Measurements from ENCODE around the gene DYNC1H1.

DNA sequence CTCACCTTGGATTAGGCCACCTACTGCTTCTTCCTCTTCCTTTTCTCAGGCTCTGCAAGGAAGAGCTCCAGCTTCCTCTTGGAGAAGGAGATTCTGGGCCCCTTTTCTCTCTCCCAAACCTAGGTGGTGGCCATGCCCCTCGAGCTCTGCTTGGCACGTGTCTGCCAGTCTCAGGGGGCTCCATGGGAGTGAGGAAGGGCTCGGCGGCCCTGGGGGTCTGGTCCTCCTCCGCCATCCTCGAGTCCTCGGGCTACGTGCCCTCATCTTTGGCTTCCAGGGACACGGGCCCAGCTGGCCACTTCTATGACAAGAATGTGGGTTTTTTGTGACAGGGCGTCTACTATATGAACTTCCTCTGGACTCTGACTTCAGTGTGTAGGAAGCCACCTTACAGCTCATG, 88.1 kb downstream of the DYNC1H1 start:
- TF ChIP-seq, protein P1, sequence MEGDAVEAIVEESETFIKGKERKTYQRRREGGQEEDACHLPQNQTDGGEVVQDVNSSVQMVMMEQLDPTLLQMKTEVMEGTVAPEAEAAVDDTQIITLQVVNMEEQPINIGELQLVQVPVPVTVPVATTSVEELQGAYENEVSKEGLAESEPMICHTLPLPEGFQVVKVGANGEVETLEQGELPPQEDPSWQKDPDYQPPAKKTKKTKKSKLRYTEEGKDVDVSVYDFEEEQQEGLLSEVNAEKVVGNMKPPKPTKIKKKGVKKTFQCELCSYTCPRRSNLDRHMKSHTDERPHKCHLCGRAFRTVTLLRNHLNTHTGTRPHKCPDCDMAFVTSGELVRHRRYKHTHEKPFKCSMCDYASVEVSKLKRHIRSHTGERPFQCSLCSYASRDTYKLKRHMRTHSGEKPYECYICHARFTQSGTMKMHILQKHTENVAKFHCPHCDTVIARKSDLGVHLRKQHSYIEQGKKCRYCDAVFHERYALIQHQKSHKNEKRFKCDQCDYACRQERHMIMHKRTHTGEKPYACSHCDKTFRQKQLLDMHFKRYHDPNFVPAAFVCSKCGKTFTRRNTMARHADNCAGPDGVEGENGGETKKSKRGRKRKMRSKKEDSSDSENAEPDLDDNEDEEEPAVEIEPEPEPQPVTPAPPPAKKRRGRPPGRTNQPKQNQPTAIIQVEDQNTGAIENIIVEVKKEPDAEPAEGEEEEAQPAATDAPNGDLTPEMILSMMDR (conservative IDR thresholded peaks at IDR 0.05 in 1 of 2, IDR thresholded peaks at IDR 0.05 in 1 of 2; ENCODE audit: low read depth in 1 of 2, low read length in 2 of 2), result no peak
- TF ChIP-seq EZH2 (IDR thresholded peaks at IDR 0.05; ENCODE audit: low read length, missing control alignments), result no peak

Data from fibroblast of lung (primary cell).